DOHH2 (cell line): ENCODE data around the gene BBX.

ENCODE experiments used
- H3F3A ChIP-seq: fragments of 200-600 bp; sonication (generic), shearing (Covaris generic); 2 replicates; pipeline ENCODE4 v1.6.0; 2016; ENCODE audit warnings: antibody characterized with exemption, mild to moderate bottlenecking; ENCODE audit not compliant: control insufficient read depth, insufficient read depth
- H3K27ac ChIP-seq: fragments of 200-600 bp; sonication (generic); 2 replicates; pipeline ENCODE4 v1.5.1; 2014; ENCODE audit warnings: low read depth, mild to moderate bottlenecking, low read length, moderate library complexity
- H3K27me3 ChIP-seq: fragments of 200-600 bp; sonication (generic); 2 replicates; pipeline ENCODE4 v1.6.1; 2014; ENCODE audit warnings: mild to moderate bottlenecking, low read length, mixed read lengths; ENCODE audit not compliant: control insufficient read depth
- H3K36me3 ChIP-seq: fragments of 200-600 bp; sonication (generic); 2 replicates; pipeline ENCODE4 v1.6.1; 2014; ENCODE audit warnings: mild to moderate bottlenecking, low read length, moderate library complexity, mixed read lengths; ENCODE audit not compliant: control insufficient read depth
- H3K4me1 ChIP-seq: fragments of 200-600 bp; sonication (generic); 2 replicates; pipeline ENCODE4 v1.6.1; 2014; ENCODE audit warnings: mild to moderate bottlenecking, low read length, mixed read lengths; ENCODE audit not compliant: control insufficient read depth
- H3K4me2 ChIP-seq: fragments of 200-600 bp; sonication (generic); 2 replicates; pipeline ENCODE4 v1.6.0; 2014; ENCODE audit warnings: mild to moderate bottlenecking, low read length, moderate library complexity
- H3K4me3 ChIP-seq: fragments of 200-600 bp; sonication (generic); 2 replicates; pipeline ENCODE4 v1.5.1; 2014; ENCODE audit warnings: mild to moderate bottlenecking, low read length, mixed read lengths
- H3K79me2 ChIP-seq: fragments of 200-600 bp; sonication (generic); 2 replicates; pipeline ENCODE4 v1.6.1; 2014; ENCODE audit warnings: mild to moderate bottlenecking, low read length, mixed read lengths; ENCODE audit not compliant: control insufficient read depth
- H3K9me2 ChIP-seq: fragments of 200-600 bp; sonication (generic); replicated peaks from 2 replicates; pipeline ENCODE4 v1.6.1; 2014; ENCODE audit warnings: mild to moderate bottlenecking, low read length, mixed read lengths; ENCODE audit not compliant: control insufficient read depth
- H3K9me3 ChIP-seq: fragments of 200-600 bp; sonication (generic); 2 replicates; pipeline ENCODE4 v1.6.1; 2014; ENCODE audit warnings: antibody characterized with exemption, low read length, mixed read lengths; ENCODE audit not compliant: control insufficient read depth, insufficient read depth
- H4K20me1 ChIP-seq: fragments of 200-600 bp; sonication (generic); 2 replicates; pipeline ENCODE4 v1.6.0; 2014; ENCODE audit warnings: low read depth, mild to moderate bottlenecking, antibody characterized with exemption, low read length, moderate library complexity; ENCODE audit not compliant: control insufficient read depth, insufficient read depth
- EZH2phosphoT487 ChIP-seq: fragments of 200-600 bp; sonication (generic); IDR thresholded peaks from 2 replicates; pipeline ENCODE4 v1.6.1; 2017; ENCODE audit warnings: borderline replicate concordance, mild to moderate bottlenecking, antibody characterized with exemption, low read length, moderate library complexity, mixed read lengths
- TF ChIP-seq, protein P1 (sequence below): fragments of 200-600 bp; sonication (generic); IDR thresholded peaks from one replicate; pipeline ENCODE4 v1.5.1; 2014; ENCODE audit warnings: antibody characterized with exemption, mild to moderate bottlenecking, low read depth, low read length; ENCODE audit not compliant: poor library complexity, severe bottlenecking

Gene BBX

DNA sequence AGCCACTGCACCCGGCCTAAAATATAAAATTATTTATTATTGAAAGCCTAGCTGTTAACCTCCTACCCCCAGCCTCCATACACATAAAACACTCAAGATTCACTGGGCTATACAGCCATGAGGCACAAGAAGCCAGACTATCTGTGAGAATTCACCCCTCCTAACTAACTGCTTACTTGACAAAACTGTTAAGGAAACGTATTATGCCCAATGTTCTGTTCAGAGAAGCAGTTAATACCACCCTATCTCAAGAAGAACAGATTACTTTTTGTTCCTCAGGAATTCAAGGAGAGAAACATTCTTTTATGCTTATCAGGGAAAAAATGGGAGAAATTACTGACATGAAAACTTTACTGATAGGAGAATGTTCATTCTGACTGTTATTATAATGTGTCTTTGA, 144.1 kb downstream of the BBX start:
- no peaks in the 10 kb centered on the region for H3K4me1 ChIP-seq
- no peaks in the 10 kb centered on the region for H4K20me1 ChIP-seq
- TF ChIP-seq, protein P1, sequence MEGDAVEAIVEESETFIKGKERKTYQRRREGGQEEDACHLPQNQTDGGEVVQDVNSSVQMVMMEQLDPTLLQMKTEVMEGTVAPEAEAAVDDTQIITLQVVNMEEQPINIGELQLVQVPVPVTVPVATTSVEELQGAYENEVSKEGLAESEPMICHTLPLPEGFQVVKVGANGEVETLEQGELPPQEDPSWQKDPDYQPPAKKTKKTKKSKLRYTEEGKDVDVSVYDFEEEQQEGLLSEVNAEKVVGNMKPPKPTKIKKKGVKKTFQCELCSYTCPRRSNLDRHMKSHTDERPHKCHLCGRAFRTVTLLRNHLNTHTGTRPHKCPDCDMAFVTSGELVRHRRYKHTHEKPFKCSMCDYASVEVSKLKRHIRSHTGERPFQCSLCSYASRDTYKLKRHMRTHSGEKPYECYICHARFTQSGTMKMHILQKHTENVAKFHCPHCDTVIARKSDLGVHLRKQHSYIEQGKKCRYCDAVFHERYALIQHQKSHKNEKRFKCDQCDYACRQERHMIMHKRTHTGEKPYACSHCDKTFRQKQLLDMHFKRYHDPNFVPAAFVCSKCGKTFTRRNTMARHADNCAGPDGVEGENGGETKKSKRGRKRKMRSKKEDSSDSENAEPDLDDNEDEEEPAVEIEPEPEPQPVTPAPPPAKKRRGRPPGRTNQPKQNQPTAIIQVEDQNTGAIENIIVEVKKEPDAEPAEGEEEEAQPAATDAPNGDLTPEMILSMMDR = no peak
- no peak for TF ChIP-seq EZH2phosphoT487
- no peaks in the 10 kb centered on the region for H3K79me2 ChIP-seq
- no peaks in the 10 kb centered on the region for H3K9me3 ChIP-seq
- H3K4me3 ChIP-seq = no peak overlapping the region
- H3K9me2 ChIP-seq = no peaks in the 10 kb centered on the region
- no peaks in the 10 kb centered on the region for H3K36me3 ChIP-seq
- no peaks in the 10 kb centered on the region for H3F3A ChIP-seq
- H3K27me3 ChIP-seq = no peaks in the 10 kb centered on the region
- no peak overlapping the region for H3K27ac ChIP-seq
- H3K4me2 ChIP-seq = no peak overlapping the region

DNA sequence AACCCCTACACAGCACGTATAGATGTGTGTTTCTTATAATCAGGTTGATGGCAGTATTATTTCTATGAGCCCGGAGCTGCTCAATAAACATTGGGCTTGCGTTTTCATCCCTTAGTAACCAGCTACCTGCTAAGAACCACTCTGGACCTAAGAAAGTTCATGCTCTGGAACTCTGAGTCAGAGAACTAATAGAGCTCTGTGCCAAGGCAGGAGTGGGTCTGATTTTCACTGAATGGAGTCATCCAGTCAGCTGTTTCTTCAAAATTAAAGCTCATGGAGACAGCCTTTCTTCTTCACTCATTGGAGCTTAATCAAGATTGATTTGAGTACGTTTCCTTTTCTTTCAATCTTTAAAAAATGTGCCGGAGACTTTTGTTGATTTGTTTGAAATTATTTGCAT, 145.7 kb downstream of the BBX start:
- Histone ChIP-seq H3K9me3 (no peaks in the 10 kb centered on the region), H3F3A (no peaks in the 10 kb centered on the region), H3K27me3 (no peaks in the 10 kb centered on the region), H3K79me2 (no peaks in the 10 kb centered on the region), H3K27ac (no peak overlapping the region), H4K20me1 (no peaks in the 10 kb centered on the region), H3K4me1 (0 out of 2 replicates have a peak, but pooled peaks cover 4% of the 10 kb centered on the region), H3K9me2 (no peaks in the 10 kb centered on the region), H3K4me3 (no peak overlapping the region), H3K4me2 (no peak overlapping the region), H3K36me3 (no peaks in the 10 kb centered on the region)
- TF ChIP-seq, protein P1 = no peak
- no peak for TF ChIP-seq EZH2phosphoT487

DNA sequence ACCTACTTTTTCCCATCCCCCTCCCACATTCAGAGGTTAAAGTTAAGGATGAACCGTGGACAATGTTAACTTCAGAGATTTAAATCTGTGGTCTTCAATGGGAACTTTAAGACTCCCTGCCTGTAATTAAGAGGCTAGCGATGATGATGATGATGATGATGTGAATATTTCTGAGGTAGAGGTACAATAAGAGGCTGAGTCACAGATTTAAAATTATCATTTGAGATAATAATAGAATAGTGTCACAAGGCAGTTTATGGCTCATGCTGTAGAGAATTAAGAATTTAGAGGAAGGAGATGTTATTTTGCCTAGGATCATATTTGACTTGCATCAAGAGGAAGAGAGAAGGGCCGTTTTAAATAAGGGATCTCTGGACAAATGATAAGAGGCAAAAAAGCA, 146.2 kb downstream of the BBX start:
- Histone ChIP-seq H3K4me1 (peaks cover 8% of the 10 kb centered on the region), H3K36me3 (no peaks in the 10 kb centered on the region), H3K27me3 (no peaks in the 10 kb centered on the region), H3K79me2 (no peaks in the 10 kb centered on the region), H3K4me3 (no peak overlapping the region), H3K9me3 (no peaks in the 10 kb centered on the region), H3K9me2 (no peaks in the 10 kb centered on the region), H3F3A (0 out of 2 replicates have a peak, but pooled peaks cover 3% of the 10 kb centered on the region), H4K20me1 (no peaks in the 10 kb centered on the region), H3K4me2 (no peak overlapping the region), H3K27ac (no peak overlapping the region)
- no peak for TF ChIP-seq EZH2phosphoT487
- TF ChIP-seq, protein P1 = no peak

- Histone ChIP-seq H3K27ac (no peak overlapping the region), H3K4me3 (no peak overlapping the region), H3K79me2 (no peaks in the 10 kb centered on the region), H3K36me3 (no peaks in the 10 kb centered on the region), H3K4me2 (no peak overlapping the region), H3K4me1 (peaks cover 15% of the 10 kb centered on the region), H4K20me1 (no peaks in the 10 kb centered on the region), H3K27me3 (no peaks in the 10 kb centered on the region), H3K9me2 (no peaks in the 10 kb centered on the region), H3K9me3 (no peaks in the 10 kb centered on the region), H3F3A (peaks cover 6% of the 10 kb centered on the region)
- TF ChIP-seq, protein P1 = no peak
- no peak for TF ChIP-seq EZH2phosphoT487
These were observed 146.9 kb downstream of the BBX start for GRCh38 chr3:107669669-107670068.
